ENCODE data around the gene DAGLA.

DAGLA gene

DNA sequence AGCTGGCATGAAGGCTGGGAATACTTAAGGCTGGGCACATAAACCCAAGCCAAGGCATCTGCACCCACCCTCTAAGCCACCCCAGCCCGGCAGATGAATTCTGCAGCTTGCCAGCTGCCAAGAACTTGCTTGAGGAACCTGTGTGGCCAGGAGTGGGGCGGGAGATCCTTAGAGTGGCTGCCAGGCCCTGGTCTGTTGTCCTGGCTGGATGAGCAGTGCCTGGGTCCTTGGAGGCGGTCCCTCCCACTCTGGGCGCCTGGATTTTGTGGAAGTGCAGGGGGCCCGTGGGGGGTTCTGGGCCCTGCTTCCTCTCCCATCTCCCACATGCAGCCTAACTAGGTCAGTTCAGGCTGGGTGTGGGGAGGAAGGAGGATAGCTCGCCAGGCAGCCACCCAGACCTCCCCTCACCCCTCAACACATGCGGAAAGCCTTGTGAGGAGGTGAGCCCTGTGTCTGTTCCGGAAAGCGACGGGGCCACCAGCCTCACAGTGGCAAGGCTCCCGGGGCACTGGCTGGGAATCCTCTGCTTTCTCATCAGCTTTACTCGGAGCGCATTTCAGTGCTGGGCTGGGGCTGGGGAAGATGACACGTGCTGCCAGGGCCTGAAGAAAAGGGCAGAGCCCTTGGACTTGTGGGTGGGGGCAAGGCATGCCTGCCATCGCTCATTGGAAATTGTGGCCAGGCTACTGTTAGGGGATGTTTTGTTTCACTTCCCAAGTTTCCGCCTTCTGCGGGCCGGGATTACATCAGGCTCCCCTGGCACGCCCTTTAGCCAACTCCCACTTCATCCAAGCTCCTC lies 8.4 kb downstream of the DAGLA start:
- no peak for DNase-seq

DNA sequence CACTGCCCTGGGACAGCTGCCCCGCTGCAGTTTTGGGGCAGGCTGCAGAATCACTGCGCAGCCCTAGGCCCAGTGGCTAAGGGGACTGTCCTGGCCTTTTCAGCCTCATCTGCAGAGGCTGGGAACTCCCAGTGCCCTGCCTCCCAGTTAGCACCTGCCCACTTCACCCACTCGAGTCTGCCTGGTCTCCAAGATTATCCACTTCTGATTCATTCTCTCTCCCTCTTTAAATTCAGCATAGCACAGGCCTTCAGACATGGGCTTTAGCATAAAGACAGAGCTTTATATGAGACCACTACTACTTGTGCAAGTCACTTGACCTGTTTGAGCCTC lies 8.9 kb downstream of the DAGLA start:
- no peak for DNase-seq

DNA sequence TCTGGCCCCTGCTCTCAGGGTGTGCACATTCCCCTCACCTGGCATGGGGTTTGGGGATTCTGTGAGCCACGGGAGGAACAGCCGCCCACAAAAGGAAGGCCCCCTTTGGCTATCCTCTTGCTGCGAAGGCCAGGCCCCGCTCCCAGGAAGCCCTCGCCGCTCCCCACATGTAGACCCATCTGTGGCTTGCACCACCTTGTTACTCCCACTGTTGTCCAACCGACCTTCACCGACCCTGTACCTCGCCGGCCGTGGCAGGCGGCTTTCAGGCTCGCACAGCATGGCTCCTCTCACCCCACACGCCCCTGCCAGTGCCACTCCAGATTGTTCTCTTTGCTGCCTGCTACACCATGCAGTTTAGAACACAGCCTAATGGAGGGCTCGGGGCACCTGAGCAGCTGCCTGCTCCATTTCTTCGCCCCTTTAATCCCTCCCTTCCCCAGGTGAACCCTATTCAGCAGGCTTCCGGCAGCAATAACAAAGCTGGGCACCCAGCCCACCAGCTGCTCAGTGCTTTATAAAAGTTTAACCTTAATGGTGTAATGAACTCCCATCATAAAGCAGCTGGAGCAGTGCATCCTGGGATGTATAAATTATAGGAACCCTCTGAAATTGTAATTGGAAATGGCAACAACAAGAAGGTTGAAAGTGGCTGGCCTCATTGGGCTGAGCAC lies 10.7 kb downstream of the DAGLA start:
- DNase-seq = no peak

DNA sequence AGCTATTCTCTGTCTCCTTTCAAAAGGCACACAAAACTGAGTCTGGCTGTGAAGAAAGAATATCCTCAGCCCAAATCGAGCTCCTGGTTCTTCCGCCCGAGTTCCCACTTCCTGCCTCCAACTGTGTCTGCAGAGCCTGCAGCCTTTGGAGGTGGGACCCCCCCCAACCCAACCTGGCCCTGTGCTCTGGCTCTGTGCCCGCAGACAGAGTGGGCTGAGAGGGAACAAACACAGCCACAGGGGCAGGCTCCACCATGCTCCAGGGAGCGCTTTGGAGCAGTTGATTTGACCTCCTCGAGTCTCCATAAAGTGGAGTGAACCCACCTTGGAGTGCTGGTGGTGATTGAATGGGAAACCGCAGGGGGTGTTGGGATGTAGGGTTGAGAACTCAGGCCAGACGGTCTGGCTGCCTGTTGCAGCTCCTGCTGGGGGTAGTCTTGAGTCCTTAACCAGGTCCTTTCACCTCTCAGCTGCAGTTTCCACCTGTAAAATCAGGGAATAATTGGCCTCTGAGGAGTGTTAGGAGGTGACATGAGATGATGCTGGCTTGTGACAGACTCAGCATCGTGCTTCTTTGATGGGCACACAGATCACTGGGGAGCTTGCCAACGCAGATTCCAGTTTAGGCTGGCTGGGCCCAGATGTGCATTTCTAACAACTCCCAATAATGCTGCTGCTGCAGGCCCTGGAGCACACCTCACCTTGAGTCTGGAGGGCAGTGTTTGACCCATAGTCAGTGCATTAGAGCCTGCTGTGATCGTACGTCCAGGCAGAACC lies 11.4 kb downstream of the DAGLA start:
- DNase-seq = no peak

DNA sequence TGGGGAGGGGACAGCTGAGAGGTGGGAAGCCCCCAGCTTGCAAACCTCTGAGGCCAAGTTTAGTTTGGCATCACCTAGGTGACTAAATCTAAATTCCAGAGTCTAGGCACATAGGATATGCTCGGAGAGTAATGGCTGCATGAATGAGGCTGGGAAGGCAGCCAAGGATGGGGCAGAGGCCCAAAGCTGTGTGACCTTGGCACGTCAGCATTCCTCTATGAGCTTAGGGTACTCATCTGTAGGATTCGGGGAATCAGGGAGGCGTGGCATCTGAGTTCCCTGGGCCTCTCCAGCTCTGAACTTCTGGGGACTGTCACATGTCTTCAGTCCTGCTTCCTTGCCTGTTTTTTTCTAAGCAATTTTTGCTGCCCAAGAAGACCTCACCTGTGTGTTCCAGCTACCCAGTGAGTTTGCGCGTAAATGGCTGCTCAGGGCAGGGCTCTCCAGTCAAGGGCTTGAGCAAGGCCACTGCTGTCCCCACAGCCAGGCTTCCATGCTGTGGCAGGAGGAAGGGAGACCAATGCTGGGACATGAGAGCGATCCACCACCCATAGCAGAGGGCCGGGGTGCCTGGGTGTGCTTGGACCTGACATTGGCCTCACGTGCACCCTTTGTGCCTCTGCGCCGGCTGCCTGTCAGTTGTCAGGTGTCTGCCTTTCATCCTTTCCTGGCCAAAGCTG lies 13.9 kb downstream of the DAGLA start:
- DNase-seq = no peak

DNA sequence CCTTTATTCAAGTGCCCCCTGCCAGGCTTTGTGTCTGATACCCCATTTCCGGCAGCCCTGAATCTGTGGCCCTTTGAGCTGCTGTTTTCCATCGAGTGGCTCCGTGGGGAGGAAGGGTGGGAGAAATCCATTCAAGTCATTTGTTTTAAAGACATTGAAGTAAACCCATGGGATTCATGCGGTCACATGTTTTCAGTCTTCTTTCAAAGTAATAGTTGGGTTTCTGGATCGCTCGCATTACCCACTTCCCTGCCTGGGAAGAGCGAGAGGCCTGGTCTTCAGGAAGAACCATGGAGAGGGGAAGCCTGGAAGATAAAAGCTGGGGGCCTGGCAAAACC lies 14.4 kb downstream of the DAGLA start:
- no peak for DNase-seq

DNA sequence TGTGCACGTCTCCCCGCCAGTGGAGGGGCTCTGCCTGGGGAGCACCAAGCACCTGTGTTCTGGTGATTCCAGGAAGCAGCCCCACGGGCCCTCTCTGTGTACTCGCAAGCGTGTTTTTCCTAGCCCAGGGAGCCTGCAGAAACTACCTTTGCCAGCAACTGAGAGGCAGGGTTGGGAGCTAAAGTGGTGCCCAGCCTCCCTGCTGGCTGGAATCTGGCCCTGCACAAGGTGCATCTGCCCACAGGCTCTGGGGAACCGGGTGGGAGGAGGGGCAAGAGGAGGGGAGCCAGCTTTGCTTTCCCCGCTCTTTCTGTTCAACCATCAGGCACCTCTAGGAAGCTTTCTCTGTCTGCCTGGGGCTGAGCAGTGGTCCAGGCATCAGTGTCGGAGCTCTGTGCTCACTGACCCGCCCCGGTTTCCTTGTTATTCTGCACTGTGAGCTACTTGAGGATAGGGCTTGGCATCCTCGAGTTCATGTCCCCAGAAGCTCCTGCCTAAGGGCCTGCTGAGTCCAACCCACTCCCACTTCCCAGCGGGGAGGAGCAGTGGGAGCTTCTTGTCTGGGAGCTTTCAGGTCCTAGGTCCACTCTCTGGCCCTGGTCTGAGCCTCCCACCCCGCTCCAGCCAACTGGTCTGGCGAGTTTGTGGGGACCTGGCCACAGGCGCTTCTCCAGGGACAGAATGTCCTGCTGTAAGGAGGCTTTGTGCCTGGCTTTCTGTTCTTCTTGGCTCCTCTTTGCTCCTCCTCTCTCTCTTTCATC lies 14.9 kb downstream of the DAGLA start:
- DNase-seq = no peak

DNA sequence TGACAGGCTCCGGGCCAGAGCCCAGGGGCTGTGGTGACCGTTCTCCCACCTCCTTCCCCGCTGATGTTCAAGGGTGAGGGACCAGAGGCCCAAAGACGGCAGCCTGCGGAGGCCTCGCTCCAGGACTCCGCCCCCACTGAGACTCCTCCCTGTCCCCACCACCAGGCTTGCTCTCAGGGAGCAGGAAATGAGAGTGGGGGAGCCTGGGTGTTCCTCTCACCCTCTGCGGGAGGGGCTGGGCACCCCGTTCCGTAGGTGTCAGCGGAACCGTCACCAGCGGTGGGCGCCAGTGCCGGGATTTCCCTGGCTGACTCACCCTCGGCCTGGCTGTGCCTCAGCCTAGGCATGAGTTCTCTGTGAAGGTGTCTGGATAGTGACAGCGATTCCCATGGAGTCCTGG lies 15.7 kb downstream of the DAGLA start:
- peak; percentile 55 for DNase-seq

DNA sequence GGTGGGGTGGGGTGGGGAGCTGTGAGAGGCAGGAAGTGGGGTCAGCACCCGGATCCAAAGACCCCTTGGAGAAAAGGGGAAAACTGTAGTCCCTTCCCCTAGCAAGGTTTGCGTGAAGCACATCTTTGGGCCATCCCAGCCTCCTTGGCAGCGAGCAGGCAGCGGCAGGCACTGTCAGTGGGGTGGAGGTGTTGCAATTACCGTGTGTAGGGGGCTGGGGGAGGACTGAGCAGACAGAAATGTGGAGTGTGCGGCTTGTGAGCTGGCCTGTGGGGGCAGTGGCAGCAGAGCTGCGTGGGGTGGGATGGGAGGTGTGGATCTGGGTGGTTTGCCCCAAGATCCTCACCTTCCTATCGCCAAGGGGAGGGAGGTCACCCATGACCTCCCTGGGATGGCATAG lies 16.4 kb downstream of the DAGLA start:
- DNase-seq = no peak

DNA sequence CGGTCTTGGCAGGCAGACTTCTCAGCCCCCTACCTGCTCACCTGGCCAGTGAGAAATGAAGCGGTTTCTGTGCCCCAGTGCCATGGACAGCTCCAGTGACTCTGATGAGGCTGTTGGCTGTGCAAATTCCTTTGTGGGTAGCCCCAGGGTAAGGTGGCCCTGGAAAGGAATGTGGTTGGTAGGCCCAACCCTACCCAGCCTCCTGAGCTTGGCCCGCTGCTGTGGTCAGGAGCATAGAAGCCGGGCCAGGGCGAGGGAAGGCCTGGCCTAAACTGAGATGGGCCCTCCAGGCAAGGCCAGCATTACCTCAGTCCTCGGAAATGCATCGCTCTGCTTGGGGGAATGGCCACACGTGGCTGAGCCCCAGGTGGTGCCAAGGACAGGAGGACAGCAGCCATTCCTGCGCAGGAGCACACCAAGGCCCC lies 16.9 kb downstream of the DAGLA start:
- no peak for DNase-seq

DNA sequence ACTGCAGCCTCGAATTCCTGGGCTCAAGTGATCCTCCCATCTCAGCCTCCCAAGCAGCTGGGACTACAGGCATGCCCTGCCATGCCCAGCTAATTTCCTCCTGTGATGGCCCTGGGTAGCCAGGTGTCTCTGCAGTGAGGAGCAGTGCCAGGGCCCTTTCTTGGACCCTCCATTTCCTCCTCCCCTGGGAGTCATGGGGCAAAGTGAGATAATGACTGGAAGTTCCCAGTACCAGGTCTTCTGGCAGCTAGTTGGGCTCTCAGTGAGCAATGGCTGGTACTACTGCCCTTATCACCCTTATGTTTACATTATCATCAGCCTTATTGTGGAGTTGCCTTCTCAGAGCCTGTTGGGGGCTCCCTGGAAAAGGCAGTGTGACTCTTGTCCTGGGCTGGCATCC lies 17.6 kb downstream of the DAGLA start:
- no peak for DNase-seq

DNA sequence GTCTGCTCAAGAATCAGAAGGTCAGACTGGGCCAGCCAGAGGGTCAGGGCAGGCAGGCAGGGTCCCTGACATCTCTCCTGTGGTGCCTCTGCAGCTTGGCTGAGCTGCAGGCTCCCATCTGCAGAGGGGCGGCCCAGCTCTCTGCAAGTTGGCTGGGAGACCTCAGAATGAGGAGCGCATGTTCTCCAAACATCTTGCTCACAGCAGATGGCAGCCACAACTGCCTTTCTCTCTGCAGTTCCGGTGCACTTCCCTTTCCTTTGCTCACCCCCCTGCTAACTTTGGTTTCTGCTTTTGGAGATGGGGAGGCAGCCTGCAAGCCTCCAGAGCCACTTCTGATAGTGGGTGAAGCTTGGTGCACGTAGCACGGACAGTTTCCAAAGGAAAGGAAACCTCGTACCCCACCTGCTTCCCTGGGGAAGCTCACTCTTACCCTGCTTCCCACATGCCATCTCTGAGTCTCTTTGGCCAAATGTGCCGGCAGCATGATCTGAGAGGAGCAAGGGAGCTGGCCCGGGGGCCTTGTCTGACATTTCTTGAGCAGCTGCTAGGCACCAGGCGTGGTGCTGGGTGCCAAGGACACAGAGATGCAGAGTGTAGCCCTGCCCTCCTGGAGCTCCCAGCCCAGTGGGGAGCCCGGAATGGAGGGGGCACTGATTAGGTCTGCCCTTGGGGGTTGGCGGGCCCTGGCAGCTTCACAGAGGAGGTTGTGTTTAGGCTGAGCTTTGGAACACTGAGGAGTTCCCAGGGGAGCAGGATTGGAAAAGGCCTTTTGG lies 18.2 kb downstream of the DAGLA start:
- DNase-seq = no peak

DNA sequence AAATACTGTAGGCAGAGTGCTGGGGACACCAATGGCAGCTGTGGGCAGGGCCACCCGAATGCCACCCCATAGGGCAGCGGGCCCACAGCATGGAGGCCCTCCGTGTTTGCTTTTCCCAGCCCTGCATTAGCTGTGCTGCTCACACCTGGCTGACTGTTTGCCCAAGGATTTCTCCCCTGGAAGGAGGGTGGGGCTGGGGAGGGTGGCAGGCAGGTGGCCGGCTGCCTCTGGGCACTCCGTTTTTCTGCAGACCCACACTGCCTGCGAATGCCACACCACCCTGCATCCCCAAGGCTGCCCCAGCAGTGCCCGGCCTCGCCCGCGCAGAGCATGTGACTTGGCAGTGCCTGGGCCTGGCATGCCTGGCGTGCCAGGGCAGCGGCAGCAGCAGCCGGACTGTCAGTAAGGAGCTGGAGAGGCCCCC lies 19.6 kb downstream of the DAGLA start:
- no peak for DNase-seq

DNA sequence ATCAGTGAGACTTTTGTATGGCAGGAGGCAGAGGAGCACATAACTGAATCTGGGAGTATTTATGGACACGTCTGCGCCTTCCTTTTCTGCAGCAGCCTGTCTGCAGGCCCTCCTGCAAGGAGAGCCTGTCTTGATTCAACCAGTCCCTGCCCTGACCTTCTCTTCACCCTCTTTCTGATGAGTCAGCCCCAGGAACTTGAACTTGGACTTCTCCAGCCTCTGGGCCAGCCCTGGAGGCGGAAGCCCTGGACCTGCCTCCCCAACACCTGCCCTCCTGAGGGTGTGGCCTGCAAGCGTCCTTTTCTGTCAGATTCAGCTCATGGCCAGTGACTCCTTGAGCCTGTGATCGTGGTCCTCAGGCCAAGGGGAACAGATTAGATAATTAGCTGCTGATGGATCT lies 20.0 kb downstream of the DAGLA start:
- no peak for DNase-seq

DNA sequence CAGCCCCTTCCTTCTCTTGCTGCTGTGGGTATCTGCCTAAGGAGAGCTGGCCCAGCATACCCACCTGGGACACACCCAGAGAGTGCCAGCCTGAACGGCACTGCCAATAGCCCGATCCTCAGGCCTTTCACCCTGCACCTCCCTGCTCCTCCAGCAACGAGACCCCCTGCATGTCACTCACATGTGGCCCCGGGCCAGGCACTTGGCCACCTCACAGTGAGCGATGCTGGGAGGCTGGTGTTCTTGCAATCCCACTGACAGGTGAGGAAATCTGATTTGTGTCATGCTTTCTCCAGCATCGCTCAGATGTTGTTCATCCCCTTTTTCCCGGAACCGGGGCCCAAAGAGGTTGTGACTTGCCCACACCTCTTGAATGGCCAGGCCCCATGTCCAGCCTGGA lies 20.5 kb downstream of the DAGLA start:
- no peak for DNase-seq

DNA sequence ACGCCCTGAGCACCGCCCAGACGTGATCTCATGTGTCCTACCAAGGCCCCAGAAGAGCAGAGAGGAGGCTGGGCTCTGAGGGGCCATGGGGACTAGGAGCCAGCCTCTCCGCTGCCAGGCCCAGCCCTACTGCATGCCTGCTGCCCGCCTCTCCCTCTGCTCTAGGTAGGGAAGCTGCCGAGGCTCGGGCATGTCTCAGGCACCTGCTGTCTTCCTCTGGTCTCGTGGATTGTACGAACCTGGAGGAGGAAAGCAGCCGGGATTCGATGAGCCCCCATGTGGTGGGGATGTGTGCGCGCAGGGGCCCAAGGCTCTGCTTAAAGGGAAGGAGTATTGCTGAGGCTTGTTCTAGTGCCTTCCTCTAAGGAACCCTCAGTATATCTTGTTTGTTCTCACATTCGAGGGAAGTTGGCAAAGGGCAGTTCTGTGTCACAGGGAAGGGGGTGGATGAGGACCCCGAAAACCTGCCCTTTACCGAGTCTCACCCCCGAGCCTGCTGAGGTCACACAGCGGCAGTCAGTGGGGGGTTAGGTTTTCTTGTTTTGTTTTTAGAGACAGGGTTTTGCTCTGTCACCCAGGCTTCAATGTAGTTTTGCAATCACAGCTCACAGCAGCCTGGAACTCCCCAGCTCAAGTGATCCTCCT lies 21.2 kb downstream of the DAGLA start:
- no peak for DNase-seq

DNA sequence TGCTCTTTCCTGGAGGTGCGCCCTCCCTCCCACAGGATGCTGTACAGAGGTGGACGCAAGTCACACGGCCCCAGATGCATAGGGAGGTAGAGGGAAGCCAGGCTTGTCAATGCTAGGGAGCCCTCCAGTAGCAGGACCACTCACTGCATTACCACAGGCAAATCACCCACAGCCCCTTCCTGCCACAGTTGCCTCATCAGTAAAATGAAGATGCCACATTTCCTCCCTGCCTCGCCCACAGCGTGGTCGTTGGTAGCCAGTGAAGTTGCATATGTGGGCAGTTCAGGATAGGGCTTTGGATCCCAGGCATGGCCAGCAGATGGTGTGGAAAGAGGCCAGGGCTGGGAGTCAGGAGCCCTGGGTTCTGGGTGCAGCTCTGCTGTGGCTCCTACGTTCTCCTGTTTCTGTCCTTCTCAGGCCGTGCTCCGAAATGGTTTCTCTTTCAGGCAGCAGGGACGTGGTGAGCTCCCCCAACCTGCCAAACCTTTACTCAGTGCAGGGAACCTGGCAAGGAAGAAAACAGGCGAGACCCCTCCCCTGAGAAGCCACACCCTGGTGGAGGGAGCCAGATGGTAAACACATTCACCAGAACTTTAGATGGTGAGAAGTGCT lies 22.6 kb downstream of the DAGLA start:
- DNase-seq = no peak

DNA sequence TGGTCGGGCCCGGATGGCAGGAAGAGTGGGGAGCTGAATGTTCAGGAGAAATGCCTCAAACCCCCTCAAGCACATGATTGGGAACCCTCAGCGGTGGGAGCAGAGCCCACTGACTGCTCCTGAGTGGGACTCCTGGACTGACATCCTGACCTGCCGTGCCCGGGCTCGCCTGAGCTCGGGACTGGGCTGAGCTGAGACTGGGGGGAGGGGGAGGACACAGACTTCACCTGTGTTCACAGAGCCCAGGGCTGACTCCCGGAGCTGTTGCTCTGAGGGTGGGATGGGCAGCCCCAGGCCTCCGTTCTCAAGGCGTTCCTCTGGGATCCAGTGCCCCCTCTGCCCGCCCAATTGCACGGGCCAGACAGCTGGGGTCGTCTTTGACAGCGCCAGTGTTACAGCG lies 24.6 kb downstream of the DAGLA start:
- DNase-seq = no peak

DNA sequence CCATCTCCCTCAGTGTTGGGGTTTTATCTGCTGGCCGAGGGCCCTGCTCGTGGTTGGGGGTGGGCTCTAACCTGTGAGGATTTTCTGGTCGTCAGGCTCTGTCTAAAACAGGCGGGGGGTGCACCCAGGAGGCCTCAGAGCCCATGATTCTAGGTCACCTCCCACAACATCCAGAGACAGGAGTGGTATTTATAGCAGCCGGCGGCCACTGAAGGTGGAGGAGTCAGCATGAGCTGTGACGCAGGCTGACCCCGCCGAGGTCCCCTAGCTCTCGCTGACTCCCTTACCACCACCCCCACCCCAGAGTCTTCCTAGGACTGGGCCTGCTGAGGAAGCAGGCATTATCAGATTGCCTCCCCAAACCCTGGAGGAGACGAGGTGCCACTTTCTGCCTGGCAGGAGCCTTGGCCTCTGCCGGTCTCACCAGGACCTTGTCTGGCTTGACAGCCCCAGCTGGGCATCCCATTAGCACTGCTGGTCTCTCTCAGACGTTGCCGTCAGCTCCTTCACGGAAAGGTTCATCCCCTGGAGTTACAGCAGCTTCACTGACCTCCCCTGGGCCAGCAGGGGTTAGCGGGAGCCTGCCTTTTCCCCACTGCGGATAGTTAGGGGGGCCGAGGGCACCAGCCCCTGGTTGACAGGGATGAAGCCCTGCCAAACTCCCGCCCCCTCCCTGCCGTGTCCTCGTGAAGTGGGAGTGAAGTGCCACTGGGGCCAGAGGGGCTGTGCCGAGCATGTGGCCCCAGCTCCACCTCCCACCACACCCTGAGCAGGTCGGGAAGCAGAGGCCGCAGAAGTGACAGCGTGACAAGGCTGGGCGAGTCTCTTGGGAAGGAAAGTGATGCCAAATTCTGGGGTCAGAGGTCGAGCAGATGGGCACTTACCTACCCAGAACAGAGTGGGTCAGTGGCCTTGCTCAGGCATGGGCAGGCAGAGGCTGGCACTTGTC lies 26.5 kb downstream of the DAGLA start:
- DNase-seq = no peak

Data from right kidney (tissue), 1 donor.